HepG2 (cell line): Measurements from ENCODE around the gene MYO3B. TPM values are rescaled to one million over a fixed set of nuclear protein-coding genes. Genes with fewer than 3 reads are reported as not detected.

Experiments used
- ATAC-seq: fragments of 200-7000 bp; cut with Tn5 transposase; 3 replicates; pipeline ENCODE4 v1.9.1; 2020; ENCODE audit warnings: mild to moderate bottlenecking, moderate library complexity
- BruUV-seq: library from RNA; stranded (reverse); fragments of 400-500 nt; replicated peaks from 2 replicates; lab custom pipeline; 2021; lab: Mats Ljungman, UMichigan
- CTCF ChIA-PET: fragments of 300-600 bp; formaldehyde crosslinking; extraction: SDS; loops from one replicate; lab custom pipeline; 2021; ENCODE audit warnings: low total read pairs, inconsistent platforms, low intra/inter-chr PET ratio; lab: Yijun Ruan, JAX
- POLR2A ChIA-PET: fragments of 350-600 bp; sonication (Branson Sonifier 250); formaldehyde crosslinking; loops from one replicate; lab custom pipeline; 2020; ENCODE audit warnings: antibody characterized with exemption, inconsistent platforms; lab: Yijun Ruan, JAX
- DNase-seq: peaks from one replicate; pipeline ENCODE4 v3.0.0-alpha.2; 2015; ENCODE audit warnings: low spot score
- FAIRE-seq: peaks from 3 replicates; lab custom pipeline; 2011; peaks lifted over from hg19 to GRCh38; lab: Jason Lieb, UNC
- H2AFZ ChIP-seq: one replicate; pipeline ENCODE4 v1.6.1; 2011; ENCODE audit warnings: low read length, inconsistent platforms
- H3K27ac ChIP-seq: fragments of 300-600 bp; 3 replicates; pipeline ENCODE4 v1.8.0; 2011; ENCODE audit warnings: mixed run types, mild to moderate bottlenecking, mixed read lengths, low read length, inconsistent platforms; ENCODE audit not compliant: insufficient read depth; ENCODE audit errors: extremely low read length
- H3K27me3 ChIP-seq, 2 experiments: fragments of 200-600 bp in 1 of 2; 2 replicates in 1 of 2; 3 replicates in 1 of 2; pipeline versions ENCODE4 v1.6.0 to v1.8.0; 2011; ENCODE audit warnings: low read length in 2 of 2, mild to moderate bottlenecking in 2 of 2, moderate library complexity in 2 of 2, inconsistent platforms in 1 of 2; ENCODE audit not compliant: insufficient read depth in 2 of 2, control insufficient read depth in 1 of 2
- H3K36me3 ChIP-seq, 2 experiments: fragments of 200-600 bp in 1 of 2; replicated peaks in 1 of 2; 2 replicates in 1 of 2; 3 replicates in 1 of 2; pipeline versions ENCODE4 v1.5.1 to v1.8.0; 2011; ENCODE audit warnings: low read length in 2 of 2, inconsistent platforms in 1 of 2; ENCODE audit not compliant: insufficient read depth in 2 of 2, control insufficient read depth in 1 of 2
- H3K4me1 ChIP-seq: 2 replicates; pipeline ENCODE4 v1.5.1; 2012; ENCODE audit warnings: low read length, inconsistent platforms; ENCODE audit not compliant: insufficient read depth
- H3K4me2 ChIP-seq: 2 replicates; pipeline ENCODE4 v1.6.0; 2011; ENCODE audit warnings: low read depth, low read length, inconsistent platforms
- H3K4me3 ChIP-seq, 3 experiments: fragments of 200-600 bp in 1 of 3; sonication (generic), shearing (Covaris generic) in 1 of 3; replicated peaks in 1 of 3; 2 replicates each; pipeline ENCODE4 v1.5.1; 2011 to 2016; ENCODE audit warnings: low read length in 3 of 3, inconsistent platforms in 2 of 3, low read depth in 2 of 3, mild to moderate bottlenecking in 2 of 3, control low read depth in 1 of 3, mixed read lengths in 1 of 3; ENCODE audit not compliant: insufficient read depth in 1 of 3
- H3K79me2 ChIP-seq: one replicate; pipeline ENCODE4 v1.6.1; 2011; ENCODE audit warnings: low read length, inconsistent platforms; ENCODE audit not compliant: insufficient read depth
- H3K9ac ChIP-seq: 2 replicates; pipeline ENCODE4 v1.6.0; 2011; ENCODE audit warnings: mild to moderate bottlenecking, low read depth, low read length, inconsistent platforms; ENCODE audit not compliant: insufficient read depth
- H3K9me3 ChIP-seq: 2 replicates; pipeline ENCODE4 v1.5.1; 2012; ENCODE audit warnings: mild to moderate bottlenecking, low read length
- H4K20me1 ChIP-seq: 2 replicates; pipeline ENCODE4 v1.6.0; 2011; ENCODE audit warnings: inconsistent platforms, mild to moderate bottlenecking, low read length, moderate library complexity; ENCODE audit not compliant: insufficient read depth
- ADNP ChIP-seq: sonication (generic); formaldehyde crosslinking; IDR thresholded peaks from 2 replicates; pipeline ENCODE4 v1.4.0; 2020; ENCODE audit warnings: missing genetic modification reagents
- DNMT1 ChIP-seq: sonication (generic); formaldehyde crosslinking; IDR thresholded peaks from 2 replicates; pipeline ENCODE4 v1.5.1; 2020; ENCODE audit warnings: mild to moderate bottlenecking, missing genetic modification reagents
- EED ChIP-seq: sonication (generic); formaldehyde crosslinking; IDR thresholded peaks from 2 replicates; pipeline ENCODE4 v1.5.0; 2020; ENCODE audit warnings: mild to moderate bottlenecking, missing genetic modification reagents
- GABPA ChIP-seq, 2 experiments: IDR thresholded peaks; 2 replicates each; pipeline ENCODE4 v1.6.1; 2011 to 2016; ENCODE audit warnings: low read depth in 2 of 2, low read length in 1 of 2, missing biosample characterization in 1 of 2, missing genetic modification characterization in 1 of 2
- PPARG ChIP-seq: conservative IDR thresholded peaks from 2 replicates; pipeline ENCODE4 v1.6.1; 2016; ENCODE audit warnings: missing biosample characterization, missing genetic modification reagents
- SMAD9 ChIP-seq: sonication (generic); formaldehyde crosslinking; IDR thresholded peaks from 2 replicates; pipeline ENCODE4 v1.5.1; 2020; ENCODE audit warnings: mild to moderate bottlenecking, missing genetic modification reagents
- SP4 ChIP-seq: sonication (generic); formaldehyde crosslinking; IDR thresholded peaks from 2 replicates; pipeline ENCODE4 v1.8.1; 2023; ENCODE audit warnings: mild to moderate bottlenecking, missing genetic modification reagents
- ZNF879 ChIP-seq: sonication (generic); formaldehyde crosslinking; IDR thresholded peaks from 2 replicates; pipeline ENCODE4 v1.8.1; 2023; ENCODE audit warnings: missing genetic modification reagents
- WGBS: methylation state at CpG from one replicate; pipeline ENCODE4 v1.1.6; 2017; ENCODE audit warnings: low lambda C conversion rate; 5-methylcytosine and 5-hydroxymethylcytosine counted together
- in situ Hi-C: cut with HindIII; loops from 2 replicates; pipeline ENCODE4 v1.10.0; 2017; ENCODE audit warnings: low pct_unique_long_range_greater_than_20kb; ENCODE audit not compliant: extremely low pct_ligation_motif_present
- intact Hi-C: fragments of 100-400 bp; cut with micrococcal nuclease; formaldehyde crosslinking; loops from one replicate; pipeline ENCODE4 v1.10.0; 2022; ENCODE audit not compliant: unreplicated experiment
- polyA plus RNA-seq, 8 experiments: library from polyadenylated mRNA; depleted of rRNA in 3 of 8; stranded (reverse) in 7 of 8; unstranded in 1 of 8; fragments of >200 nt; fragmentation: Illumina TruSeq in 4 of 8; extraction: Trizol in 4 of 8; gene quantifications; 2 replicates each; pipeline versions ENCODE4 v1.2.1 to v1.2.3, GENCODE V29; 2011 to 2016; ENCODE audit warnings: low read depth in 4 of 8, missing spikeins in 1 of 8, mixed read lengths in 1 of 8; ENCODE audit not compliant: insufficient read depth in 1 of 8
- total RNA-seq, 5 experiments: library from RNA; depleted of rRNA; stranded (reverse); fragments of >200 nt; fragmentation: Illumina TruSeq; extraction: Trizol; gene quantifications; 2 replicates each; pipeline ENCODE4 v1.2.3, GENCODE V29; 2016; ENCODE audit warnings: low read depth in 1 of 5
- TF ChIP-seq, protein P1 (sequence below): sonication (generic); formaldehyde crosslinking; IDR thresholded peaks from 2 replicates; pipeline ENCODE4 v1.4.0; 2020; ENCODE audit warnings: missing genetic modification reagents, borderline replicate concordance
- TF ChIP-seq, protein P2 (sequence below): sonication (generic); formaldehyde crosslinking; IDR thresholded peaks from one replicate; pipeline ENCODE4 v1.5.1; 2020; ENCODE audit warnings: mild to moderate bottlenecking, missing genetic modification reagents; ENCODE audit errors: not compliant biosample characterization
- TF ChIP-seq, protein P3 (sequence below): sonication (generic); formaldehyde crosslinking; IDR thresholded peaks from 2 replicates; pipeline ENCODE4 v1.8.0; 2022; ENCODE audit warnings: mild to moderate bottlenecking, missing genetic modification reagents; ENCODE audit not compliant: insufficient replicate concordance

Gene MYO3B
- total and polyA plus RNA-seq, 2 of the 13 experiments (the other 11 are each of a cell fraction or from before 2014, with no cell fraction given), result 0.01 TPM; not detected in 1

DNA sequence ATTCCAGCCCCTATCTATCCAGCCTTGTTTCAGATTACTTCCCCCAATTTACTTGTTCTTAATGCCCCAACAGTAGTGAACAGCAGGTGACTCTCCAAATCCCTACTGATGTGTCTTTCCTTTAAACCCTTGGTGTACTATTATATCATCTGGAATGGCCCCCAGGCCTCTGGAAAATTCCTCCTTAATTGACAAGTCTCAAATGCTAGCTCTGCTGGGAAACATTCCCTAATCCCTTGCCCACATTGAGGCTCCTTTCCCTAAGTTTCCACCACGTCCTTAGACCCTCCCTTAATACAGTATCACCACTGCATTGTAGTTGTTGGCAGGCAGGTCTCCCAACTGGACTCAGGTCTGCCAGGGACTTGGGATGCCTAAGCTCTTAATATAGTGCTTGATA is 41.0 kb downstream of the MYO3B start:
- POLR2A ChIA-PET, result no interaction called here
- CTCF ChIA-PET, result no interaction called here
- Histone ChIP-seq H3K27me3 (peaks cover 0 to 7% of the 10 kb centered on the region in 2 experiments; a peak in 2 of 5 replicates), H4K20me1 (no peaks in the 10 kb centered on the region), H3K4me3 (no peak overlapping the region), H3K79me2 (no peaks in the 10 kb centered on the region), H3K36me3 (no peaks in the 10 kb centered on the region), H3K9me3 (no peaks in the 10 kb centered on the region), H3K4me2 (no peak overlapping the region), H3K4me1 (peaks cover 12% of the 10 kb centered on the region), H3K9ac (no peak overlapping the region), H3K27ac (no peak overlapping the region), H2AFZ (no peak overlapping the region)
- BruUV-seq, result no TSS peak
- no peak for FAIRE-seq
- in situ Hi-C loops, result no loop called here
- intact Hi-C loops, result no loop called here
- ATAC-seq, result no peak
- 0% methylated on average over 1 of the region's 1 CpG for WGBS
- DNase-seq, result no peak
- TF ChIP-seq, protein P1, sequence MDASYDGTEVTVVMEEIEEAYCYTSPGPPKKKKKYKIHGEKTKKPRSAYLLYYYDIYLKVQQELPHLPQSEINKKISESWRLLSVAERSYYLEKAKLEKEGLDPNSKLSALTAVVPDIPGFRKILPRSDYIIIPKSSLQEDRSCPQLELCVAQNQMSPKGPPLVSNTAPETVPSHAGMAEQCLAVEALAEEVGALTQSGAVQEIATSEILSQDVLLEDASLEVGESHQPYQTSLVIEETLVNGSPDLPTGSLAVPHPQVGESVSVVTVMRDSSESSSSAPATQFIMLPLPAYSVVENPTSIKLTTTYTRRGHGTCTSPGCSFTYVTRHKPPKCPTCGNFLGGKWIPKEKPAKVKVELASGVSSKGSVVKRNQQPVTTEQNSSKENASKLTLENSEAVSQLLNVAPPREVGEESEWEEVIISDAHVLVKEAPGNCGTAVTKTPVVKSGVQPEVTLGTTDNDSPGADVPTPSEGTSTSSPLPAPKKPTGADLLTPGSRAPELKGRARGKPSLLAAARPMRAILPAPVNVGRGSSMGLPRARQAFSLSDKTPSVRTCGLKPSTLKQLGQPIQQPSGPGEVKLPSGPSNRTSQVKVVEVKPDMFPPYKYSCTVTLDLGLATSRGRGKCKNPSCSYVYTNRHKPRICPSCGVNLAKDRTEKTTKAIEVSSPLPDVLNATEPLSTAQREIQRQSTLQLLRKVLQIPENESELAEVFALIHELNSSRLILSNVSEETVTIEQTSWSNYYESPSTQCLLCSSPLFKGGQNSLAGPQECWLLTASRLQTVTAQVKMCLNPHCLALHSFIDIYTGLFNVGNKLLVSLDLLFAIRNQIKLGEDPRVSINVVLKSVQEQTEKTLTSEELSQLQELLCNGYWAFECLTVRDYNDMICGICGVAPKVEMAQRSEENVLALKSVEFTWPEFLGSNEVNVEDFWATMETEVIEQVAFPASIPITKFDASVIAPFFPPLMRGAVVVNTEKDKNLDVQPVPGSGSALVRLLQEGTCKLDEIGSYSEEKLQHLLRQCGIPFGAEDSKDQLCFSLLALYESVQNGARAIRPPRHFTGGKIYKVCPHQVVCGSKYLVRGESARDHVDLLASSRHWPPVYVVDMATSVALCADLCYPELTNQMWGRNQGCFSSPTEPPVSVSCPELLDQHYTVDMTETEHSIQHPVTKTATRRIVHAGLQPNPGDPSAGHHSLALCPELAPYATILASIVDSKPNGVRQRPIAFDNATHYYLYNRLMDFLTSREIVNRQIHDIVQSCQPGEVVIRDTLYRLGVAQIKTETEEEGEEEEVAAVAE (CRISPR knock-in tag), result no peak
- TF ChIP-seq EED (CRISPR knock-in tag) (no peak), ZNF879 (CRISPR knock-in tag) (no peak), GABPA (IDR thresholded peaks at IDR 0.05; ENCODE audit: low read depth, low read length) (no peak), GABPA (CRISPR knock-in tag; IDR thresholded peaks at IDR 0.05; ENCODE audit: low read depth) (no peak), ADNP (no peak), SP4 (no peak), PPARG (CRISPR knock-in tag) (no peak), DNMT1 (CRISPR knock-in tag) (no peak), SMAD9 (CRISPR knock-in tag) (no peak)
- TF ChIP-seq, protein P2, sequence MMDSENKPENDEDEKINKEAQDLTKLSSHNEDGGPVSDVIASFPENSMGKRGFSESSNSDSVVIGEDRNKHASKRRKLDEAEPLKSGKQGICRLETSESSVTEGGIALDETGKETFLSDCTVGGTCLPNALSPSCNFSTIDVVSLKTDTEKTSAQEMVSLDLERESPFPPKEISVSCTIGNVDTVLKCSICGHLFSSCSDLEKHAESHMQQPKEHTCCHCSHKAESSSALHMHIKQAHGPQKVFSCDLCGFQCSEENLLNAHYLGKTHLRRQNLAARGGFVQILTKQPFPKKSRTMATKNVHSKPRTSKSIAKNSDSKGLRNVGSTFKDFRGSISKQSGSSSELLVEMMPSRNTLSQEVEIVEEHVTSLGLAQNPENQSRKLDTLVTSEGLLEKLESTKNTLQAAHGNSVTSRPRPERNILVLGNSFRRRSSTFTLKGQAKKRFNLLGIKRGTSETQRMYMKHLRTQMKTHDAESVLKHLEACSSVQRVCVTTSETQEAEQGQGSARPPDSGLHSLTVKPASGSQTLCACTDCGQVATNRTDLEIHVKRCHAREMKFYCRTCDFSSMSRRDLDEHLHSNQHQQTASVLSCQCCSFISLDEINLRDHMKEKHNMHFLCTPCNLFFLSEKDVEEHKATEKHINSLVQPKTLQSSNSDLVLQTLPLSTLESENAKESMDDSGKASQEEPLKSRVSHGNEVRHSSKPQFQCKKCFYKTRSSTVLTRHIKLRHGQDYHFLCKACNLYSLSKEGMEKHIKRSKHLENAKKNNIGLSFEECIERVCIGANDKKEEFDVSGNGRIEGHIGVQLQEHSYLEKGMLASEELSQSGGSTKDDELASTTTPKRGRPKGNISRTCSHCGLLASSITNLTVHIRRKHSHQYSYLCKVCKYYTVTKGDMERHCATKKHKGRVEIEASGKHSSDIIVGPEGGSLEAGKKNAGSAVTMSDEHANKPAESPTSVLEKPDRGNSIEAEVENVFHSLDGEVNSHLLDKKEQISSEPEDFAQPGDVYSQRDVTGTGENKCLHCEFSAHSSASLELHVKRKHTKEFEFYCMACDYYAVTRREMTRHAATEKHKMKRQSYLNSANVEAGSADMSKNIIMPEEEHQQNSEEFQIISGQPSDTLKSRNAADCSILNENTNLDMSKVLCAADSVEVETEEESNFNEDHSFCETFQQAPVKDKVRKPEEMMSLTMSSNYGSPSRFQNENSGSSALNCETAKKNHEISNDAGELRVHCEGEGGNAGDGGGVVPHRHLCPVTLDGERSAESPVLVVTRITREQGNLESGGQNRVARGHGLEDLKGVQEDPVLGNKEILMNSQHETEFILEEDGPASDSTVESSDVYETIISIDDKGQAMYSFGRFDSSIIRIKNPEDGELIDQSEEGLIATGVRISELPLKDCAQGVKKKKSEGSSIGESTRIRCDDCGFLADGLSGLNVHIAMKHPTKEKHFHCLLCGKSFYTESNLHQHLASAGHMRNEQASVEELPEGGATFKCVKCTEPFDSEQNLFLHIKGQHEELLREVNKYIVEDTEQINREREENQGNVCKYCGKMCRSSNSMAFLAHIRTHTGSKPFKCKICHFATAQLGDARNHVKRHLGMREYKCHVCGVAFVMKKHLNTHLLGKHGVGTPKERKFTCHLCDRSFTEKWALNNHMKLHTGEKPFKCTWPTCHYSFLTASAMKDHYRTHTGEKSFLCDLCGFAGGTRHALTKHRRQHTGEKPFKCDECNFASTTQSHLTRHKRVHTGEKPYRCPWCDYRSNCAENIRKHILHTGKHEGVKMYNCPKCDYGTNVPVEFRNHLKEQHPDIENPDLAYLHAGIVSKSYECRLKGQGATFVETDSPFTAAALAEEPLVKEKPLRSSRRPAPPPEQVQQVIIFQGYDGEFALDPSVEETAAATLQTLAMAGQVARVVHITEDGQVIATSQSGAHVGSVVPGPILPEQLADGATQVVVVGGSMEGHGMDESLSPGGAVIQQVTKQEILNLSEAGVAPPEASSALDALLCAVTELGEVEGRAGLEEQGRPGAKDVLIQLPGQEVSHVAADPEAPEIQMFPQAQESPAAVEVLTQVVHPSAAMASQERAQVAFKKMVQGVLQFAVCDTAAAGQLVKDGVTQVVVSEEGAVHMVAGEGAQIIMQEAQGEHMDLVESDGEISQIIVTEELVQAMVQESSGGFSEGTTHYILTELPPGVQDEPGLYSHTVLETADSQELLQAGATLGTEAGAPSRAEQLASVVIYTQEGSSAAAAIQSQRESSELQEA (CRISPR knock-in tag), result no peak
- TF ChIP-seq, protein P3, sequence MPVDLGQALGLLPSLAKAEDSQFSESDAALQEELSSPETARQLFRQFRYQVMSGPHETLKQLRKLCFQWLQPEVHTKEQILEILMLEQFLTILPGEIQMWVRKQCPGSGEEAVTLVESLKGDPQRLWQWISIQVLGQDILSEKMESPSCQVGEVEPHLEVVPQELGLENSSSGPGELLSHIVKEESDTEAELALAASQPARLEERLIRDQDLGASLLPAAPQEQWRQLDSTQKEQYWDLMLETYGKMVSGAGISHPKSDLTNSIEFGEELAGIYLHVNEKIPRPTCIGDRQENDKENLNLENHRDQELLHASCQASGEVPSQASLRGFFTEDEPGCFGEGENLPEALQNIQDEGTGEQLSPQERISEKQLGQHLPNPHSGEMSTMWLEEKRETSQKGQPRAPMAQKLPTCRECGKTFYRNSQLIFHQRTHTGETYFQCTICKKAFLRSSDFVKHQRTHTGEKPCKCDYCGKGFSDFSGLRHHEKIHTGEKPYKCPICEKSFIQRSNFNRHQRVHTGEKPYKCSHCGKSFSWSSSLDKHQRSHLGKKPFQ, result no peak
